B cell (primary cell): ENCODE results near the gene AZI2. TPM values are rescaled to one million over a fixed set of nuclear protein-coding genes. Genes with fewer than 3 reads are reported as not detected.
A peak's percentile ranks its signal among the peaks of the same experiment; 100 is the strongest.

Experiments
- ATAC-seq: fragments of 200-7000 bp; cut with Tn5 transposase; one replicate; pipeline ENCODE4 v1.10.0; 2021; ENCODE audit warnings: low read depth, mild to moderate bottlenecking, moderate number of reproducible peaks, moderate library complexity
- CTCF ChIA-PET: fragments of 350-600 bp; sonication (Branson Sonifier 250); formaldehyde crosslinking; loops from one replicate; lab custom pipeline; 2021; ENCODE audit warnings: antibody characterized with exemption, inconsistent platforms; lab: Charles Lee
- POLR2A ChIA-PET: fragments of 350-600 bp; sonication (Branson Sonifier 250); formaldehyde crosslinking; loops from one replicate; lab custom pipeline; 2021; ENCODE audit warnings: antibody characterized with exemption; lab: Charles Lee
- DNase-seq: peaks from one replicate; pipeline ENCODE4 v3.0.0; 2013
- H2AFZ ChIP-seq: 2 replicates; pipeline ENCODE4 v1.6.1; 2012; ENCODE audit warnings: mild to moderate bottlenecking, low read depth, low read length; ENCODE audit not compliant: insufficient read depth, poor library complexity, severe bottlenecking
- H3K27ac ChIP-seq, 2 donors: 1 replicate in 1 of 2; 2 replicates in 1 of 2; pipeline ENCODE4 v1.5.1; 2012 to 2013; ENCODE audit warnings: low read length in 2 of 2, mild to moderate bottlenecking in 2 of 2, moderate library complexity in 1 of 2
- H3K27me3 ChIP-seq, 4 experiments: fragments of 200-600 bp in 1 of 4; sonication (generic) in 1 of 4; replicated peaks in 1 of 4; 1 replicate in 2 of 4; 2 replicates in 2 of 4; pipeline versions ENCODE4 v1.6.1 to v1.7.0; 2013 to 2016; ENCODE audit warnings: low read length in 3 of 4, mild to moderate bottlenecking in 2 of 4, mixed read lengths in 1 of 4, moderate library complexity in 1 of 4; ENCODE audit not compliant: insufficient read depth in 4 of 4, control insufficient read depth in 3 of 4; ENCODE audit errors: control extremely low read depth in 1 of 4
- H3K36me3 ChIP-seq, 2 experiments: replicated peaks in 1 of 2; 1 replicate in 1 of 2; 2 replicates in 1 of 2; pipeline versions ENCODE4 v1.6.1 to v1.7.1; 2013; ENCODE audit warnings: low read length in 1 of 2; ENCODE audit not compliant: insufficient read depth in 2 of 2, control insufficient read depth in 1 of 2; ENCODE audit errors: control extremely low read depth in 1 of 2, extremely low read depth in 1 of 2
- H3K4me1 ChIP-seq, 2 donors: fragments of 200-600 bp in 1 of 2; sonication (generic) in 1 of 2; 1 replicate in 1 of 2; 2 replicates in 1 of 2; pipeline versions ENCODE4 v1.5.1 to v1.6.1; 2013 to 2017; ENCODE audit warnings: low read length in 2 of 2; ENCODE audit not compliant: control insufficient read depth in 2 of 2, insufficient read depth in 2 of 2
- H3K4me2 ChIP-seq: replicated peaks from 2 replicates; pipeline ENCODE3; 2012; ENCODE audit warnings: mild to moderate bottlenecking, low read depth, low read length; ENCODE audit not compliant: poor library complexity, severe bottlenecking
- H3K4me3 ChIP-seq, 5 experiments: fragments of 200-600 bp in 1 of 5; sonication (generic) in 1 of 5; 1 replicate in 3 of 5; 2 replicates in 2 of 5; pipeline versions ENCODE4 v1.5.1 to v1.7.0; 2011 to 2016; ENCODE audit warnings: low read length in 4 of 5, mild to moderate bottlenecking in 4 of 5, low read depth in 2 of 5, control low read depth in 1 of 5, moderate library complexity in 1 of 5; ENCODE audit not compliant: insufficient read depth in 1 of 5; ENCODE audit errors: control extremely low read depth in 1 of 5, extremely low read depth in 1 of 5
- H3K79me2 ChIP-seq: fragments of 200-600 bp; sonication (generic); one replicate; pipeline ENCODE4 v1.6.0; 2016; ENCODE audit warnings: low read length; ENCODE audit not compliant: control insufficient read depth, insufficient read depth
- H3K9ac ChIP-seq: fragments of 200-600 bp; sonication (generic); 2 replicates; pipeline ENCODE4 v1.6.1; 2017; ENCODE audit warnings: mild to moderate bottlenecking, low read length, moderate library complexity
- H3K9me3 ChIP-seq, 3 donors: one replicate each; pipeline versions ENCODE4 v1.6.1 to v1.7.1; 2013; ENCODE audit warnings: low read length in 2 of 3; ENCODE audit not compliant: control insufficient read depth in 2 of 3, insufficient read depth in 1 of 3; ENCODE audit errors: control extremely low read depth in 1 of 3
- H4K20me1 ChIP-seq: 2 replicates; pipeline ENCODE4 v1.6.0; 2012; ENCODE audit warnings: mild to moderate bottlenecking, low read length; ENCODE audit not compliant: insufficient read depth, control insufficient read depth, poor library complexity, severe bottlenecking
- H3K27ac Mint-ChIP-seq: one replicate; pipeline ENCODE4 v1.8.0; 2021; ENCODE audit warnings: mixed read lengths
- H3K27me3 Mint-ChIP-seq: one replicate; pipeline ENCODE4 v1.8.0; 2021; ENCODE audit warnings: mixed read lengths
- H3K4me1 Mint-ChIP-seq: one replicate; pipeline ENCODE4 v1.8.0; 2021; ENCODE audit warnings: mixed read lengths
- H3K4me3 Mint-ChIP-seq: one replicate; pipeline ENCODE4 v1.8.0; 2021; ENCODE audit warnings: mixed read lengths
- H3K9me3 Mint-ChIP-seq: one replicate; pipeline ENCODE4 v1.8.0; 2022; ENCODE audit warnings: mixed read lengths; ENCODE audit not compliant: insufficient read depth
- EZH2 ChIP-seq: IDR thresholded peaks from 2 replicates; pipeline ENCODE4 v1.6.1; 2012; ENCODE audit warnings: borderline replicate concordance, low read depth, mild to moderate bottlenecking, moderate library complexity, low read length; ENCODE audit not compliant: insufficient read depth, poor library complexity, severe bottlenecking
- WGBS: methylation state at CpG from one replicate; pipeline ENCODE4 v1.1.5; 2013; ENCODE audit warnings: missing lambda C conversion rate; ENCODE audit not compliant: insufficient coverage; 5-methylcytosine and 5-hydroxymethylcytosine counted together
- intact Hi-C: fragments of 100-400 bp; cut with micrococcal nuclease; formaldehyde crosslinking; loops from one replicate; pipeline ENCODE4 v1.10.0; 2022
- polyA plus RNA-seq: library from polyadenylated mRNA; depleted of rRNA; stranded (reverse); fragments of >200 nt; gene quantifications from 2 replicates; pipeline ENCODE4 v1.2.3, GENCODE V29; 2012
- total RNA-seq, 2 donors: library from RNA; stranded (reverse); fragments of 120-200 nt in 1 of 2; gene quantifications; 1 replicate in 1 of 2; 2 replicates in 1 of 2; pipeline versions ENCODE4 v1.2.3 to v1.2.4, GENCODE V29; 2013 to 2022
- TF ChIP-seq, protein P1 (sequence below): fragments of 200-600 bp; IDR thresholded peaks from one replicate; pipeline ENCODE4 v1.8.0; 2022; ENCODE audit warnings: antibody characterized with exemption, mild to moderate bottlenecking

Gene AZI2
- total and polyA plus RNA-seq, 2 donors (not counting 1 experiment from before 2014, with no cell fraction given), result 7.1 to 21.1 TPM

DNA sequence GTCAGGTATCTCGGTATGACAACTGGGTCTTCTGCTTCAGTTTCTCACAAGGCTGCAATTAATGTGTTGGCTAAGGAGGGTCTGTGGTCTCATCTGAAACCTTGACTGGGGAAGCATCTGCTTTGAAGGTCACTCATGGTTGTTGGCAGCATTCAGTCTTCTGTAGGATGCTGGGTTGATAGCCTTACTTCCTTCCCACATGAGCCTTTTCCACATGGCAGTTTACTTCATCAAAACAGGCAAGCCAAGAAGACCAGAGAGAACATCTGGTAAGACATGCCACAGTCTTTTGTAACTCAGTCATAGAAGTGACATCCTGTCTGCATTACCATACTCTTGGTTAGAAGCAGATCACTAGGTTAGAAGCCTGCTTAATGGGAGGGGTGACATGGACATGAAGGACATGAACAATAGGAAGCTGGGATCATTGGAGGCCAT, 57.7 kb downstream of the AZI2 start:
- Mint-ChIP-seq H3K27ac (no peak overlapping the region), H3K4me1 (peaks cover under 1% of the 10 kb centered on the region), H3K27me3 (no peaks in the 10 kb centered on the region), H3K9me3 (no peaks in the 10 kb centered on the region), H3K4me3 (no peak overlapping the region)
- no peak for DNase-seq
- H3K4me3 ChIP-seq, result no peak overlapping the region
- no peak overlapping the region for H2AFZ ChIP-seq
- H3K9me3 ChIP-seq, result no peaks in the 10 kb centered on the region
- intact Hi-C loops, result no loop called here
- H3K27me3 ChIP-seq, result no peaks in the 10 kb centered on the region
- H3K27ac ChIP-seq, result no peak overlapping the region
- H3K79me2 ChIP-seq, result no peaks in the 10 kb centered on the region
- CTCF ChIA-PET, result no interaction called here
- WGBS, result 83% methylated on average over 1 of the region's 1 CpG
- H3K36me3 ChIP-seq, result peaks cover 0 to 3% of the 10 kb centered on the region in 2 experiments
- no peak for ATAC-seq
- no peak overlapping the region for H3K4me2 ChIP-seq
- H3K4me1 ChIP-seq, result peaks cover 0 to 2% of the 10 kb centered on the region in 2 donors
- TF ChIP-seq, protein P1, sequence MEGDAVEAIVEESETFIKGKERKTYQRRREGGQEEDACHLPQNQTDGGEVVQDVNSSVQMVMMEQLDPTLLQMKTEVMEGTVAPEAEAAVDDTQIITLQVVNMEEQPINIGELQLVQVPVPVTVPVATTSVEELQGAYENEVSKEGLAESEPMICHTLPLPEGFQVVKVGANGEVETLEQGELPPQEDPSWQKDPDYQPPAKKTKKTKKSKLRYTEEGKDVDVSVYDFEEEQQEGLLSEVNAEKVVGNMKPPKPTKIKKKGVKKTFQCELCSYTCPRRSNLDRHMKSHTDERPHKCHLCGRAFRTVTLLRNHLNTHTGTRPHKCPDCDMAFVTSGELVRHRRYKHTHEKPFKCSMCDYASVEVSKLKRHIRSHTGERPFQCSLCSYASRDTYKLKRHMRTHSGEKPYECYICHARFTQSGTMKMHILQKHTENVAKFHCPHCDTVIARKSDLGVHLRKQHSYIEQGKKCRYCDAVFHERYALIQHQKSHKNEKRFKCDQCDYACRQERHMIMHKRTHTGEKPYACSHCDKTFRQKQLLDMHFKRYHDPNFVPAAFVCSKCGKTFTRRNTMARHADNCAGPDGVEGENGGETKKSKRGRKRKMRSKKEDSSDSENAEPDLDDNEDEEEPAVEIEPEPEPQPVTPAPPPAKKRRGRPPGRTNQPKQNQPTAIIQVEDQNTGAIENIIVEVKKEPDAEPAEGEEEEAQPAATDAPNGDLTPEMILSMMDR, result no peak
- TF ChIP-seq EZH2, result no peak
- H3K9ac ChIP-seq, result no peak overlapping the region
- no peaks in the 10 kb centered on the region for H4K20me1 ChIP-seq
- POLR2A ChIA-PET, result no interaction called here

DNA sequence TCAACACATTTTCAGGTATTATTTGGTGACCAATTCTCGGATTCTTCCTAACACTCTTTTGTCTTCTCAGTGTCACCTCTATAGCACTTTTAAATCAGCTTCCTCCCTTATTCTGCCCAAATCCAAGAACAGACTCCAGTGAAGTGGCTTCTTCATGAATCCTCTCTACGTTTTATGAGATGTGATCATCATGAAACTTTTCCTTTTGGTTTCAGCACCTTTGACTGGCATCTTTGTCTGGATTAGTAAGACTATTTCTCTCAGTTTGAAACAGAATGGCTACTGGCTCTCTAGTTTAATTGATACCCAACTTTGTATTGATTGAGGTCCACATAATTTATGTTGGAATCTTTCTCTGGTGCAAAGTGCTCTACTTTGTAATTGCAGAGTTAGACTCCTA, 61.6 kb downstream of the AZI2 start:
- intact Hi-C loops, result no loop called here
- POLR2A ChIA-PET, result no interaction called here

More for the DNA sequence above, 61.6 kb downstream of the AZI2 start:
- Histone ChIP-seq H3K9ac (no peak overlapping the region), H4K20me1 (no peaks in the 10 kb centered on the region), H3K79me2 (no peaks in the 10 kb centered on the region), H3K9me3 (no peaks in the 10 kb centered on the region), H3K4me3 (no peak overlapping the region), H2AFZ (no peak overlapping the region), H3K4me2 (no peak overlapping the region), H3K27me3 (no peaks in the 10 kb centered on the region), H3K27ac (no peak overlapping the region), H3K36me3 (peaks cover 0 to 3% of the 10 kb centered on the region in 2 experiments), H3K4me1 (no peaks in the 10 kb centered on the region)
- no peaks in the 10 kb centered on the region for H3K27me3 Mint-ChIP-seq
- no peak overlapping the region for H3K4me3 Mint-ChIP-seq
- DNase-seq, result no peak
- CTCF ChIA-PET, result no interaction called here
- no peak for ATAC-seq
- no peaks in the 10 kb centered on the region for H3K4me1 Mint-ChIP-seq
- H3K9me3 Mint-ChIP-seq, result no peaks in the 10 kb centered on the region
- H3K27ac Mint-ChIP-seq, result no peak overlapping the region
- TF ChIP-seq, protein P1, result peak; percentile 15
- TF ChIP-seq EZH2, result no peak
- WGBS, result 100% methylated on average over 1 of the region's 2 CpGs
